DND-41 (cell line): ENCODE measurements around the gene ITGB7.

Experiments used
- CTCF ChIP-seq: IDR thresholded peaks from 2 replicates; pipeline ENCODE4 v1.5.1; 2012; ENCODE audit warnings: borderline replicate concordance, low read length, moderate library complexity, mild to moderate bottlenecking; ENCODE audit not compliant: poor library complexity, severe bottlenecking; ENCODE audit errors: extremely low read depth
- EZH2 ChIP-seq: IDR thresholded peaks from 3 replicates; pipeline ENCODE4 v1.6.1; 2012; ENCODE audit warnings: borderline replicate concordance, low read depth, mild to moderate bottlenecking, moderate library complexity, low read length, inconsistent platforms; ENCODE audit not compliant: severe bottlenecking

- no peak for TF ChIP-seq EZH2
- TF ChIP-seq CTCF, result no peak
Measured at GRCh38 chr12:53160673-53161072, 46.4 kb downstream of the ITGB7 start.
